K562 (cell line): ENCODE data around the gene TEX22. TPM values are rescaled to one million over a fixed set of nuclear protein-coding genes. Genes with fewer than 3 reads are reported as not detected.

ENCODE experiments used
- ATAC-seq: fragments of 200-7000 bp; cut with Tn5 transposase; 3 replicates; pipeline ENCODE4 v1.9.1; 2020; ENCODE audit warnings: moderate library complexity
- BruUV-seq: library from RNA; stranded (reverse); fragments of 400-500 nt; replicated peaks from 2 replicates; lab custom pipeline; 2021; lab: Mats Ljungman, UMichigan
- CTCF ChIA-PET: fragments of 300-600 bp; formaldehyde crosslinking; extraction: SDS; loops from one replicate; lab custom pipeline; 2021; ENCODE audit warnings: low intra/inter-chr PET ratio; lab: Yijun Ruan, JAX
- POLR2A ChIA-PET: fragments of 300-600, 350-650 bp; sonication (Branson Sonifier 250); formaldehyde crosslinking; extraction: SDS; loops from one replicate; lab custom pipeline; 2021; ENCODE audit warnings: antibody characterized with exemption, inconsistent platforms; lab: Yijun Ruan, JAX
- DNase-seq, 4 experiments: peaks; one replicate each; pipeline versions ENCODE4 v3.0.0 to v3.0.0-alpha.2; 2011 to 2018; ENCODE audit warnings: low spot score in 3 of 4, mixed read lengths in 3 of 4; ENCODE audit errors: extremely low read depth in 1 of 4
- FAIRE-seq: peaks from 2 replicates; lab custom pipeline; 2011; peaks lifted over from hg19 to GRCh38; lab: Jason Lieb, UNC
- H2AFZ ChIP-seq: 2 replicates; pipeline ENCODE4 v1.6.0; 2011; ENCODE audit warnings: low read depth, low read length, control low read depth, inconsistent platforms
- H3K27ac ChIP-seq: fragments of 200-600 bp; 3 replicates; pipeline ENCODE4 v1.8.0; 2011; ENCODE audit warnings: low read depth, mild to moderate bottlenecking, control low read depth, inconsistent platforms, low read length, moderate library complexity, mixed read lengths; ENCODE audit errors: extremely low read depth
- H3K27me3 ChIP-seq, 2 experiments: fragments of 300-600 bp in 1 of 2; 2 replicates in 1 of 2; 3 replicates in 1 of 2; pipeline versions ENCODE4 v1.6.0 to v1.8.0; 2011; ENCODE audit warnings: inconsistent platforms in 2 of 2, low read length in 2 of 2, mild to moderate bottlenecking in 1 of 2, mixed read lengths in 1 of 2, moderate library complexity in 1 of 2; ENCODE audit not compliant: control insufficient read depth in 2 of 2, insufficient read depth in 2 of 2
- H3K36me3 ChIP-seq: fragments of 300-600 bp; 3 replicates; pipeline ENCODE4 v1.8.0; 2011; ENCODE audit warnings: mild to moderate bottlenecking, low read length, inconsistent platforms; ENCODE audit not compliant: control insufficient read depth, insufficient read depth
- H3K4me1 ChIP-seq, 2 experiments: fragments of 200-600 bp in 1 of 2; replicated peaks in 1 of 2; 2 replicates in 1 of 2; 3 replicates in 1 of 2; pipeline versions ENCODE4 v1.5.1 to v1.8.0; 2011; ENCODE audit warnings: inconsistent platforms in 2 of 2, low read length in 2 of 2, mild to moderate bottlenecking in 1 of 2, mixed read lengths in 1 of 2, moderate library complexity in 1 of 2; ENCODE audit not compliant: control insufficient read depth in 2 of 2, insufficient read depth in 2 of 2
- H3K4me2 ChIP-seq: 2 replicates; pipeline ENCODE4 v1.6.1; 2011; ENCODE audit warnings: low read length, control low read depth, inconsistent platforms, mixed read lengths; ENCODE audit not compliant: insufficient read depth
- H3K4me3 ChIP-seq: fragments of 200-600 bp; sonication (generic), shearing (Covaris generic); 2 replicates; pipeline ENCODE4 v1.5.1; 2016; ENCODE audit warnings: control low read depth, inconsistent platforms
- H3K79me2 ChIP-seq: fragments of 200-600 bp; 3 replicates; pipeline ENCODE4 v1.8.0; 2011; ENCODE audit warnings: low read length, inconsistent platforms; ENCODE audit not compliant: control insufficient read depth, insufficient read depth
- H3K9ac ChIP-seq, 2 experiments: 2 replicates each; pipeline versions ENCODE4 v1.6.0 to v1.6.1; 2011; ENCODE audit warnings: low read depth in 2 of 2, low read length in 2 of 2, control low read depth in 1 of 2, inconsistent platforms in 1 of 2, mild to moderate bottlenecking in 1 of 2, mixed read lengths in 1 of 2; ENCODE audit not compliant: insufficient read depth in 1 of 2
- H3K9me1 ChIP-seq: one replicate; pipeline ENCODE4 v1.6.0; 2011; ENCODE audit warnings: inconsistent platforms, mild to moderate bottlenecking, low read length, moderate library complexity; ENCODE audit not compliant: control insufficient read depth, insufficient read depth
- H3K9me3 ChIP-seq: replicated peaks from 2 replicates; pipeline ENCODE4 v1.5.1; 2011; ENCODE audit warnings: low read depth, low read length, inconsistent platforms; ENCODE audit not compliant: control insufficient read depth, insufficient read depth
- H4K20me1 ChIP-seq: replicated peaks from 2 replicates; pipeline ENCODE4 v1.6.1; 2011; ENCODE audit warnings: low read length, inconsistent platforms, mixed read lengths; ENCODE audit not compliant: control insufficient read depth, insufficient read depth
- FOXJ3 ChIP-seq: sonication (generic); formaldehyde crosslinking; IDR thresholded peaks from 2 replicates; pipeline ENCODE4 v1.4.0; 2020; ENCODE audit warnings: mild to moderate bottlenecking, missing genetic modification reagents
- PHF8 ChIP-seq: fragments of 200-600 bp; sonication (generic); IDR thresholded peaks from 2 replicates; pipeline ENCODE4 v1.6.1; 2012; ENCODE audit warnings: mixed run types, mild to moderate bottlenecking, inconsistent platforms, low read length, moderate library complexity, borderline replicate concordance
- PRPF4 ChIP-seq: fragments of 200-400 bp; formaldehyde crosslinking; IDR thresholded peaks from one replicate; pipeline ENCODE4 v1.6.1; 2017; ENCODE audit warnings: low read length, low read depth, mild to moderate bottlenecking; ENCODE audit not compliant: insufficient read depth, poor library complexity, severe bottlenecking
- RBM15 ChIP-seq: fragments of 200-400 bp; formaldehyde crosslinking; IDR thresholded peaks from 2 replicates; pipeline ENCODE4 v1.6.1; 2018; ENCODE audit warnings: mild to moderate bottlenecking, low read length, moderate library complexity; ENCODE audit not compliant: insufficient read depth
- ZNF431 ChIP-seq: sonication (generic); formaldehyde crosslinking; IDR thresholded peaks from 2 replicates; pipeline ENCODE4 v1.8.0; 2022; ENCODE audit warnings: mild to moderate bottlenecking, missing genetic modification reagents
- ZNF75A ChIP-seq: fragments of 450-650 bp; formaldehyde crosslinking; IDR thresholded peaks from 2 replicates; pipeline ENCODE4 v1.4.0; 2020; ENCODE audit warnings: mild to moderate bottlenecking
- WGBS: fragments of 100-300 bp; shearing (Covaris generic); methylation state at CpG from one replicate; pipeline ENCODE4 v1.1.6; 2016; ENCODE audit warnings: low coverage, mixed read lengths; ENCODE audit not compliant: insufficient coverage; ENCODE audit errors: missing lambda C conversion rate; 5-methylcytosine and 5-hydroxymethylcytosine counted together
- in situ Hi-C: fragments of 300-500 bp; cut with MboI; formaldehyde crosslinking; loops from 4 replicates; pipeline ENCODE4 v1.15.0; 2018; ENCODE audit warnings: inconsistent platforms, mixed read lengths
- intact Hi-C: fragments of 100-400 bp; cut with micrococcal nuclease; formaldehyde crosslinking; loops from 2 replicates; pipeline ENCODE4 v1.14.2; 2022
- polyA plus RNA-seq, 8 experiments: library from polyadenylated mRNA; depleted of rRNA in 4 of 8; stranded (reverse) in 5 of 8; unstranded in 3 of 8; fragments of >200 nt; fragmentation: Nextera tagmentation in 2 of 8; fragmentation: Illumina TruSeq in 1 of 8; extraction: Ambion mirVana in 2 of 8; extraction: Trizol in 1 of 8; gene quantifications; 2 replicates each; pipeline versions ENCODE4 v1.2.1 to v1.2.3, GENCODE V29; 2011 to 2014; ENCODE audit warnings: inconsistent platforms in 1 of 8, missing spikeins in 1 of 8
- total RNA-seq, 7 experiments: library from RNA; depleted of rRNA in 6 of 7; stranded (reverse); fragments of >200 nt in 6 of 7; fragmentation: Illumina TruSeq in 2 of 7; extraction: Trizol in 2 of 7; gene quantifications; 2 replicates each; pipeline versions ENCODE4 v1.2.1 to v1.2.3, GENCODE V29; 2011 to 2021; ENCODE audit warnings: low replicate concordance in 1 of 7
- TF ChIP-seq, protein P1 (sequence below): fragments of 250-450 bp; sonication (Bioruptor Pico); IDR thresholded peaks from 2 replicates; pipeline ENCODE4 v1.4.0; 2020; ENCODE audit warnings: mild to moderate bottlenecking, moderate library complexity

TEX22 gene
- total and polyA plus RNA-seq, 9 of the 15 experiments (the other 6 are each of a cell fraction or from before 2014, with no cell fraction given): 0.04 to 1.7 (median 0.23) TPM; not detected in 2

DNA sequence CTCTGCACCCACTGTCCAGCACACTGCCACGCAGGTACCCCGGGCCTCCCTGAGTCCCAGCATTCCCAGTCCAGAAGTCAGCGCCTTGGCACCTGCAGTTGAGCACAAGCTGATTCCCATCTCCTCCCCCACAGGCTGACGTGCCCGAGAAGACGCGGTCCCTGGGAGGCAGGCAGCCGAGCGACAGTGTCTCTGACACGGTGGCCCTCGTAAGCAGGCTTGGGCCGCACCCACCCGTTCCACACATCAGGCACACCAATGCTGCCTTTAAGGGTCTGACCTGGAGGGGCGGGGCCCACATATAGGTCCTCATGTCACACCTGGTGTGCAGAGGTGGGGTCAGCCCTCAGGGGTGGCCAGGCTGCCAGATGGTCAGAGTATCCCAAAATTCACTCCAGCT is 18.4 kb upstream of the TEX22 start:
- Histone ChIP-seq H3K36me3 (no peaks in the 10 kb centered on the region), H3K4me2 (no peak overlapping the region), H3K9ac (no peak overlapping the region), H3K79me2 (no peaks in the 10 kb centered on the region), H3K9me1 (no peaks in the 10 kb centered on the region), H3K4me3 (no peak overlapping the region), H3K4me1 (peaks cover 8 to 28% of the 10 kb centered on the region in 2 experiments; a peak in 4 of 5 replicates), H4K20me1 (no peaks in the 10 kb centered on the region), H2AFZ (no peak overlapping the region), H3K27me3 (no peaks in the 10 kb centered on the region), H3K27ac (no peak overlapping the region), H3K9me3 (no peaks in the 10 kb centered on the region)
- ATAC-seq (no peak), FAIRE-seq (no peak), DNase-seq (no peak)
- POLR2A ChIA-PET: no interaction called here
- intact Hi-C loops (no loop called here), in situ Hi-C loops (no loop called here)
- TF ChIP-seq PHF8: no peak
- TF ChIP-seq ZNF431 (CRISPR knock-in tag): no peak
- TF ChIP-seq ZNF75A (CRISPR knock-in tag): no peak
- no peak for TF ChIP-seq PRPF4
- no peak for TF ChIP-seq RBM15
- TF ChIP-seq, protein P1, sequence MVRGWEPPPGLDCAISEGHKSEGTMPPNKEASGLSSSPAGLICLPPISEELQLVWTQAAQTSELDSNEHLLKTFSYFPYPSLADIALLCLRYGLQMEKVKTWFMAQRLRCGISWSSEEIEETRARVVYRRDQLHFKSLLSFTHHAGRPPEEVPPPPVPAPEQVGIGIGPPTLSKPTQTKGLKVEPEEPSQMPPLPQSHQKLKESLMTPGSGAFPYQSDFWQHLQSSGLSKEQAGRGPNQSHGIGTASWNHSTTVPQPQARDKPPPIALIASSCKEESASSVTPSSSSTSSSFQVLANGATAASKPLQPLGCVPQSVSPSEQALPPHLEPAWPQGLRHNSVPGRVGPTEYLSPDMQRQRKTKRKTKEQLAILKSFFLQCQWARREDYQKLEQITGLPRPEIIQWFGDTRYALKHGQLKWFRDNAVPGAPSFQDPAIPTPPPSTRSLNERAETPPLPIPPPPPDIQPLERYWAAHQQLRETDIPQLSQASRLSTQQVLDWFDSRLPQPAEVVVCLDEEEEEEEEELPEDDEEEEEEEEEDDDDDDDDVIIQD (CRISPR knock-in tag): no peak
- TF ChIP-seq FOXJ3 (CRISPR knock-in tag): no peak
- CTCF ChIA-PET: no interaction called here
- WGBS: no CpG with 5 or more reads among the region's 14 CpGs
- BruUV-seq: no TSS peak
